GM18519 (cell line): ENCODE measurements around the gene PALLD.

ENCODE experiments used
- ATAC-seq: cut with Tn5 transposase; IDR thresholded peaks from one replicate; pipeline ENCODE4 v1.9.1; 2021; ENCODE audit warnings: mild to moderate bottlenecking, moderate library complexity; ENCODE audit not compliant: unreplicated experiment, low FRiP score

Gene PALLD

GRCh38 chr4:168522829-168523489, 26.1 kb downstream of the PALLD start:
- ATAC-seq, result no peak

GRCh38 chr4:168524006-168524405, 27.2 kb downstream of the PALLD start:
- no peak for ATAC-seq

GRCh38 chr4:168524897-168525296, 28.0 kb downstream of the PALLD start:
- ATAC-seq, result no peak

DNA sequence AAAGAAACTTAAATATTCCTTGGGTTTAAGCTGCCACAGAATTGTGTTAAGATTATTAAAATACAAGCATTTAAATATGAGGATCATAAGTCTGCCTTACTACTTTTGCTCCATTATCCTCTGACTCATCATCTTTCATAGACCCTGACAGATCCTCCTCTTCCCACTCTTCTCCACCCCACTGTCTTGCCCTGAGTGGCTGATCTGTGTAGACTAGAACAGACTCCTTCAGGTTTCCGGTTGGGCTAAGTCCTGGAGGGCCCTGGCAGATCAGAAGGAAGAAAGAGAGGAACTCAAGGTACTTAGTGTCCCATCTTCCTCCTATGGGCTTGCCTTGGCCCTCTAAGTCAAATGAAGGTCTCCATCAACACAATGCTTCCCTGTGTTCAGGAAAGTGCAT, 30.7 kb downstream of the PALLD start:
- no peak for ATAC-seq

GRCh38 chr4:168528131-168528949, 31.5 kb downstream of the PALLD start:
- no peak for ATAC-seq

DNA sequence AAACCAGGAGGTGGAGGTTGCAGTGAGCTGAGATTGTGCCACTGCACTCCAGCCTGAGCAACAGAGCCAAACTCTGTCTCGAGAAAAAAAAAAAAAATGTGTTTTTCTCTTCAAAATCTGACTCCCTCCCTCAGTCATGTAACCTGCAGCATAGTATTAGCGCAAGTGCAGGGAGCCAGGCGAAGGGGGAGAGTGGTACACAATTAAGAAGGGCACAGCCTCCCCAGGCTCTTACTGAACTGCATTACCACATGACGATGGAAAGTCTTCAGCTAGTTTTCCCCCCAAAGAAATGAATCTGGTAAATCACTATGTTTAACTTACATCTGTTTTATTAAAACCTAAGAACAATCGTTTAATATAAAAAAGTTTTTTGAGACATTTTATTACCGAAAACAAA, 32.4 kb downstream of the PALLD start:
- no peak for ATAC-seq

- no peak for ATAC-seq
Measured at GRCh38 chr4:168531305-168531704, 34.5 kb downstream of the PALLD start.

DNA sequence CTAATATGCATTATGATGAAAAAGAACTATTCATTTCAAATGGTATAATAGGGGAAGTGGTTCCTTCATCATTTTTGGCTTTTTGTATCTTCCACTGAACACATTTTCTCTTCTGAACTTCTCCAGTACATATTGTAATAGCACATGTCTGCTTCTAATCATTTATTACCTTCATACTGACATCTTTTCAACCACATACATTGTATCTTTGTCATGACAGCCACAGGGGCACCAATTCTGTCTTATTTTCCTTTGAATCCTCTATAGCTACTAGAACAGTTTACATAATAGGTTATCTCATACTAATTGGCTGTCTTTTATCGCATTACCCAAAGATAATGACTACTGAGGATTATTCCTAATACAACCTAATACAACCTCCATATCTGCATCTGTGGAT, 37.7 kb downstream of the PALLD start:
- ATAC-seq, result no peak

- ATAC-seq, result no peak
Measured at GRCh38 chr4:168535689-168536088, 38.8 kb downstream of the PALLD start.

- no peak for ATAC-seq
Measured at GRCh38 chr4:168536448-168536847, 39.6 kb downstream of the PALLD start.

GRCh38 chr4:168537086-168537485, 40.2 kb downstream of the PALLD start:
- no peak for ATAC-seq

DNA sequence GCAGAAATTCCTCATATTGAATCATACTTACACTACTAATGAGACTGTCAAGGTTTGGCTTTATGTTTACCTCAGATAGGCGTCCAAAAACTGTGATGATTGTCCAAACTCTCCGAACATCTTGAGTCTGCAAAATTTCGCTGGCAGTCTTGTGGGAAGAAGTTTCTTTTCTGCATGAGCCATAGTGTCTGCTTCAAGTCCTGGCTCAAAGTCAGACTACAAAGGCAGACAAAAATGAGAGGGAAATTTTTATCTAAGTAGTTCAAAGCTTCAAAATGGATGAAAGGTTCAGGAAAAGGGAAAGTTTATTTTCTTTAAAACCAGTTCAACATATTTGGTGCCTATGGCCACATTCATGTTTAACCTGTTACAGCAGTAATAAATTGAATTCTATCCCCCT, 40.7 kb downstream of the PALLD start:
- no peak for ATAC-seq

GRCh38 chr4:168538632-168539031, 41.8 kb downstream of the PALLD start:
- ATAC-seq, result no peak

GRCh38 chr4:168540086-168540485, 43.2 kb downstream of the PALLD start:
- ATAC-seq, result no peak

DNA sequence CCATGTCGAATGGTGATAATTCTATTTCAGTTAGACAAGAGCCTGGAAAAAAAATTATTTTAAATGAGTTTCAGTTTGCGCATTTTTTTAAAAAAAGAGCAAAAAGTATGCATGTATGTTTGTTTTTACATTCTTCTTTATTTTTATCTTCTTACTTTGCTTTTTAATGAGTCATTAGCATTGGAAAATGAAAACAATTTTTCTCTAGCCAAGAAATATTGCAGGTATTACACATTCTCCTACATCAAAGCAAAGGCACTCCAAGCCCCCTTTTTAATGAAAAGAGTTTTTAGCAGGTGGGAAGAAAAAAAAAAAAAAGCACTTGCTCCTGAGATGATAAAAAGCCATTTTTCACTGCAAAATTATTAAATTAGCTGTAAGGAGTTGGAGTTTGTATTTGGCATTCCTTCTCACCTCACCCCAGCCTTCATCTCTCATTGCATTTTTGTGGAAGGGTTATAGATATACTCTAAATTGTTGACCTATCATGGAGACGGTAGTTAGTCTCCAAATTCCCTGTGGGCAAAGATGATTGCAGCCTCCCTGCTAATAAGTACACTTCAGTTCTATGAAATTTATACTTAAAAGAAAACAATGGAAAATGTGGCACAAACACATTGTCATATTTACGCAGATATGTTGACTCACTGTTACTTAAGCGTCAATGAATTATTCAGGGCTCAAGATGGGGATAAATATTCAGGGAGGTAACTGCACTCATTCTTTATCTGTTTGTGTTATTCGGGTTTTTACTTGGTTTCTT, 43.8 kb downstream of the PALLD start:
- ATAC-seq, result no peak

- ATAC-seq, result no peak
Measured at GRCh38 chr4:168541266-168541953, 44.6 kb downstream of the PALLD start.

- ATAC-seq, result no peak
Measured at GRCh38 chr4:168549143-168549542, 52.3 kb downstream of the PALLD start.

DNA sequence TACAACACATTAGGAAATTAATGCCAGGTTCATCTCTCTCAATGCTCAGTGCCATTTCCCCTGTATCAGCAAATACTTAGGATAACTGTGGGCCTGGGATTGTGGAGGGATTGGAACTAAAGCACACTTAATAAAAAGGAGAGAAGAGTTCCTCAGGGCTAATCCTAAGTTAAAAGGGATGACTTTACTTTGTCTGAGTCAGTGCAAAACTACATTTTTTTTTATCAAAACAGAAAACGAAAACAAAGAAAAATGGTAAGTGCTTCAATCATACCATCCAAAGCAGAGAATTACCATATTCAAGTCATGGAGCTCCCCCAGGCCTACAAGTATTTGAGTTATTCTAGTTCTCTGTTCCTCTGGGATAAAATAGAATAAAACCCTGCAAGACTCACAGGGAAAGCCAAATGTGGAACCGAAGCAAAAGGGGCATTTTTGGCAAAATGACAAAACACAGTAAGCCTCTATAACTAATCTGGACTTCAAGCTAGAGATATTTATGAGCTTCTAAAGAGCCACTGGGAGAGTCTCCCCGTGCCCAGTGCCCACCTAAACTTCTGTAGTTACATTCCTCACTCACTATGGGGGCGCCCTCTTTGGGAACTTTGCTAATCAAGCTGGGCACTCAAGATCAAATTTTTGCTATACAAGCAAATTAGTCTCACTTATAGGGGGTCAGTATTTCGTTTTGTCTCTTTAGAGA, 53.4 kb downstream of the PALLD start:
- ATAC-seq, result no peak

- no peak for ATAC-seq
Measured at GRCh38 chr4:168551211-168551610, 54.4 kb downstream of the PALLD start.
